ENCODE results near the gene AMMECR1L. TPM values are rescaled to one million over a fixed set of nuclear protein-coding genes. Genes with fewer than 3 reads are reported as not detected.
"Not testable (repeated sequence)": the region's sequence is repeated elsewhere in the genome, so short reads cannot be mapped to it uniquely, and the experiment has no call there.

AMMECR1L gene
- total RNA-seq, 1 donor from 2014 or later, result 13.6 TPM

GRCh38 chr2:127840893-127841292, 44.9 kb downstream of the AMMECR1L start:
- no peak for DNase-seq

GRCh38 chr2:127834951-127835350, 50.8 kb downstream of the AMMECR1L start:
- no peak for DNase-seq

GRCh38 chr2:127829845-127830246, 55.9 kb downstream of the AMMECR1L start:
- no peak for DNase-seq

- not testable (repeated sequence) for DNase-seq
Observed at GRCh38 chr2:127826708-127827107, 59.0 kb downstream of the AMMECR1L start.

GRCh38 chr2:127826047-127826446, 59.7 kb downstream of the AMMECR1L start:
- no peak for DNase-seq

- no peak for DNase-seq
Observed at GRCh38 chr2:127820080-127820668, 65.6 kb downstream of the AMMECR1L start.

- no peak for DNase-seq
Observed at GRCh38 chr2:127818794-127819425, 66.8 kb downstream of the AMMECR1L start.

GRCh38 chr2:127818241-127818640, 67.5 kb downstream of the AMMECR1L start:
- DNase-seq, result no peak

- no peak for DNase-seq
Observed at GRCh38 chr2:127814677-127815076, 71.1 kb downstream of the AMMECR1L start.

GRCh38 chr2:127812441-127812840, 73.3 kb downstream of the AMMECR1L start:
- not testable (repeated sequence) for DNase-seq

Small RNA genes within 50 kb of the gene (small RNA-seq; reads per million reads assigned to genes)
- gene AC012306.1 (not detected), gene RF00017 (not detected), gene RF00019 (not detected), gene RNU6-395P (not detected)

Other genes starting within 250 kb of the AMMECR1L start
- gene GPR17, start 239.8 kb downstream of the AMMECR1L start, total RNA-seq, result 6.1 TPM
- gene LIMS2, start 210.4 kb downstream of the AMMECR1L start, total RNA-seq, result 1.2 TPM
- 11.7 TPM for gene SFT2D3, start 184.5 kb downstream of the AMMECR1L start, total RNA-seq
- 99.7 TPM for gene WDR33, start 74.8 kb downstream of the AMMECR1L start, total RNA-seq
- gene POLR2D, start 27.8 kb downstream of the AMMECR1L start, total RNA-seq, result 43.0 TPM
- gene SAP130, start 142.1 kb upstream of the AMMECR1L start, total RNA-seq, result 5.9 TPM
- gene UGGT1, start 205.2 kb upstream of the AMMECR1L start, total RNA-seq, result 57.6 TPM